Sigmoid colon (tissue), 4 donors: Measurements from ENCODE around the gene FCHSD2.

Experiments used
- CTCF ChIP-seq, 4 experiments: fragments of 450-650 bp in 3 of 4; fragments of 200-600 bp in 1 of 4; IDR thresholded peaks; one replicate each; pipeline ENCODE4 v1.5.1; 2016 to 2019; ENCODE audit warnings: antibody characterized with exemption in 4 of 4, mild to moderate bottlenecking in 3 of 4, moderate library complexity in 2 of 4
- EP300 ChIP-seq, 4 donors: sonication (generic); formaldehyde crosslinking; IDR thresholded peaks; one replicate each; pipeline ENCODE4 v1.6.1; 2017; ENCODE audit warnings: antibody characterized with exemption in 4 of 4
- POLR2A ChIP-seq, 2 donors: fragments of 450-650 bp; IDR thresholded peaks; one replicate each; pipeline ENCODE4 v1.6.1; 2016; ENCODE audit warnings: antibody characterized with exemption in 2 of 2, mild to moderate bottlenecking in 2 of 2, moderate library complexity in 2 of 2
- POLR2AphosphoS5 ChIP-seq, 4 donors: sonication (generic); formaldehyde crosslinking; IDR thresholded peaks; one replicate each; pipeline ENCODE4 v1.6.1; 2017; ENCODE audit warnings: antibody characterized with exemption in 4 of 4

GRCh38 chr11:72831521-72832300, 310.4 kb downstream of the FCHSD2 start:
- TF ChIP-seq POLR2AphosphoS5 (IDR thresholded peaks at IDR 0.05) (peak in 2 of 4 donors; percentile 30 to 48), POLR2A (IDR thresholded peaks at IDR 0.05) (no peak), CTCF (IDR thresholded peaks at IDR 0.05) (peak; percentile 91 to 96 (median 95)), EP300 (IDR thresholded peaks at IDR 0.05) (no peak)
